Kidney epithelial cell (primary cell): ENCODE data around the gene BIRC5. TPM values are rescaled to one million over a fixed set of nuclear protein-coding genes. Genes with fewer than 3 reads are reported as not detected.

Experiments used
- DNase-seq: peaks from one replicate; pipeline ENCODE4 v3.0.0-alpha.2; 2010; ENCODE audit warnings: low read depth
- H3K27me3 ChIP-seq: 2 replicates; pipeline ENCODE4 v1.6.0; 2011; ENCODE audit warnings: low read length; ENCODE audit not compliant: control insufficient read depth, insufficient read depth
- H3K36me3 ChIP-seq: 2 replicates; pipeline ENCODE4 v1.5.1; 2011; ENCODE audit warnings: low read length; ENCODE audit not compliant: control insufficient read depth, insufficient read depth
- H3K4me3 ChIP-seq: 2 replicates; pipeline ENCODE4 v1.5.1; 2011; ENCODE audit warnings: low read depth, mild to moderate bottlenecking, control low read depth, low read length
- CTCF ChIP-seq: IDR thresholded peaks from 2 replicates; pipeline ENCODE4 v1.5.1; 2011; ENCODE audit warnings: mild to moderate bottlenecking, moderate library complexity, low read length, control low read depth, inconsistent platforms; ENCODE audit not compliant: insufficient read depth, poor library complexity, severe bottlenecking
- total RNA-seq: library from RNA; depleted of rRNA; stranded (reverse); fragments of >200 nt; gene quantifications from 2 replicates; pipeline ENCODE4 v1.2.3, GENCODE V29; 2015

Gene BIRC5
- total RNA-seq, 1 donor from 2014 or later, result 7.2 TPM

DNA sequence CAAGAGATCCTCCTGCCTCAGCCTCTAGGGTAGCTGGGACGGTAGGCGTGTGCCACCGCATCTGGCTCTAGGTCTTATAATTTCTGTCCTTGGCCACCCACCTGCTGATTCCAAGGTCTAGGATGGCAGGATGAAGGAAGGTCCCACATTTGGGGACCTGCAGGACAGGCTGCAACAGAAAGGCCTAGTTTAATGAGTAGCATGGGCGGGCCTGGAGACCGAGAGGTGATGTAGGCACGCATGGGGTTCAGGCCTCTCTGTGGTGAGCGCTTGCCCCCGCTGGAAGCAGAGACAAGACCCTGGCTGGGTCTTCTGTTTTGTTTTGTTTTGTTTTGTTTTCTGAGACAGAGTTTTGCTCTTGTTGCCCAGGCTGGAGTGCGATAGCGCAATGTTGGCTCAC lies 51.1 kb downstream of the BIRC5 start:
- H3K36me3 ChIP-seq, result no peaks in the 10 kb centered on the region
- no peak for TF ChIP-seq CTCF
- H3K4me3 ChIP-seq, result no peak overlapping the region
- peaks cover 12% of the 10 kb centered on the region for H3K27me3 ChIP-seq
- DNase-seq, result no peak

- peaks cover 12% of the 10 kb centered on the region for H3K27me3 ChIP-seq
- H3K36me3 ChIP-seq, result no peaks in the 10 kb centered on the region
- TF ChIP-seq CTCF, result no peak
- H3K4me3 ChIP-seq, result no peak overlapping the region
- no peak for DNase-seq
Observed at GRCh38 chr17:78266231-78266631, 52.2 kb downstream of the BIRC5 start.

- Histone ChIP-seq H3K27me3 (peaks cover 17% of the 10 kb centered on the region), H3K4me3 (no peak overlapping the region), H3K36me3 (no peaks in the 10 kb centered on the region)
- DNase-seq, result no peak
- TF ChIP-seq CTCF, result no peak
Observed at GRCh38 chr17:78266771-78267170, 52.7 kb downstream of the BIRC5 start.

- no peak overlapping the region for H3K4me3 ChIP-seq
- peaks cover 17% of the 10 kb centered on the region for H3K27me3 ChIP-seq
- DNase-seq, result no peak
- H3K36me3 ChIP-seq, result no peaks in the 10 kb centered on the region
- TF ChIP-seq CTCF, result no peak
Observed at GRCh38 chr17:78267253-78268073, 53.4 kb downstream of the BIRC5 start.

DNA sequence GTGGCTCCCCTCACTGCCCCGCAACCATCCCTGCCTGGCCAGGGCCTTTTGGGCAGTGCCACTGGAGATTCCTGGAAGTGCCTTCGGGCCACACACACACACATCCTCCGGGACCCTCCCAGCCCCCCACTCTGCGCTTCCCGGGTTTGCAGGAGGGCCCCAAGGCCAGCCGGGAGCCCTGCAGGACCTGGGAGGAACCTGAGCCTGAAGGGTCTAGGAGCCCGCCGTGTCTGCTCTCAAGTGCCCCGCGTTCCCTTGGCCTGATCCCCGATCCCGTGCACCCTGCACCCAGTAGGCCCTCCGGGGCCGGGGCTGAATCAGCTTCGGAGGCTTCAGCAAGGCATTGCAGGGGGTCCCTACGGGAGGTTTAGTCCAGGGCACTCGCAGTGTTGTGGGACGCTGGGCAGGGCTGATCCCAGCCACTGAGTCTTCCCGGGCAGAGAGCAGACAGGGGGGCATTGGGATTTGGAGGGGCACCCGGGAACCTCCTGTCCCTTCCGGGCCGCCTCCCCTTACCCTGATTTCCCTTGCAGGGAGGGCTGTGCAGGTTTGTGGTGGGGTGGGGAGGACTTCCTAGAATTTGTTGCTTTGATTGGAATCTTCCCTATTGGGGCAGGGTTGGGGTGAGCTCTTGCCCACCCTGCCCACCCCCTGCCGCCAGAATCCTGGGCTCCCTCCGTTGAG lies 54.3 kb downstream of the BIRC5 start:
- H3K4me3 ChIP-seq, result no peak overlapping the region
- H3K36me3 ChIP-seq, result no peaks in the 10 kb centered on the region
- DNase-seq, result no peak
- peaks cover 17% of the 10 kb centered on the region for H3K27me3 ChIP-seq
- TF ChIP-seq CTCF, result no peak
